ENCODE results near the gene DNAJB8. TPM values are rescaled to one million over a fixed set of nuclear protein-coding genes. Genes with fewer than 3 reads are reported as not detected.

DNAJB8 gene
- total and polyA plus RNA-seq, 12 donors: not detected

DNA sequence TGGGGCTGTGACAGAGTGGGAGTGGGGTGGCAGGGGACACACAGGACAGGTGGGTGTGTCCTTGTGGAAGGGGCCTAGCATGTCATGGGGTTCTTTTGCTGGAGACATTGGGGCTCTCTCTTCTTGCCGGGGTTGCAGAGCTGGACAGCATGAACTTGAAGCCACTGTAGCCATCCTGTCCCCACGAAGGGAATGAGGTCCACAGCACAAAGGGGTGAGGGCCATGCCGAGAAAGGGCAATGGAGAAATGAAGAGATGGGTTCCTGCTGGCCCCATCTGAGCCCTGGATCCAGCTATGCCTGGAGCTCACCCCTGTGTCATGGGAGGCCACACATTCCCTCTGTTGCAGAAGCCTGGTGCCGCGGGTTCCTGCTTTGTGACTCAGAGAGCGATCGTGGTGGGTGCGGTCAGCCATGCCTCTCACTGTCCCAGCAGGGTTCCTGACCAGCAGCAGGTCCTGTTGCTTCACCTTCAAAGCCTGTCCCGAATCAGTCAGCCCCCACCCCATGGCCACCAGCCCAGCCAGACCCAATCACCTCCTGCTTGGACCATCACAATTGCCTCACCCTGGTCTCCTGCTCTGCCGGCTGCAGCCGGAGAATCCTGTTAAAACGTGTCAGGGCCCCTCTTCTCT is 50.0 kb downstream of the DNAJB8 start:
- Histone ChIP-seq H3K27ac (no peak overlapping the region), H3K4me3 (no peak overlapping the region), H3K36me3 (no peaks in the 10 kb centered on the region), H3K4me1 (peaks cover 0 to 3% (median 0%) of the 10 kb centered on the region in 9 donors), H3K9me3 (peaks cover 0 to 7% (median 0%) of the 10 kb centered on the region in 11 donors), H3K27me3 (no peaks in the 10 kb centered on the region)
- 85 to 86% methylated on average over 12 of the region's 12 CpGs for WGBS, 2 donors
- no peak for ATAC-seq
- intact Hi-C loops (cut with DNase I): no loop called here
- no peak for DNase-seq
- TF ChIP-seq, protein P1, sequence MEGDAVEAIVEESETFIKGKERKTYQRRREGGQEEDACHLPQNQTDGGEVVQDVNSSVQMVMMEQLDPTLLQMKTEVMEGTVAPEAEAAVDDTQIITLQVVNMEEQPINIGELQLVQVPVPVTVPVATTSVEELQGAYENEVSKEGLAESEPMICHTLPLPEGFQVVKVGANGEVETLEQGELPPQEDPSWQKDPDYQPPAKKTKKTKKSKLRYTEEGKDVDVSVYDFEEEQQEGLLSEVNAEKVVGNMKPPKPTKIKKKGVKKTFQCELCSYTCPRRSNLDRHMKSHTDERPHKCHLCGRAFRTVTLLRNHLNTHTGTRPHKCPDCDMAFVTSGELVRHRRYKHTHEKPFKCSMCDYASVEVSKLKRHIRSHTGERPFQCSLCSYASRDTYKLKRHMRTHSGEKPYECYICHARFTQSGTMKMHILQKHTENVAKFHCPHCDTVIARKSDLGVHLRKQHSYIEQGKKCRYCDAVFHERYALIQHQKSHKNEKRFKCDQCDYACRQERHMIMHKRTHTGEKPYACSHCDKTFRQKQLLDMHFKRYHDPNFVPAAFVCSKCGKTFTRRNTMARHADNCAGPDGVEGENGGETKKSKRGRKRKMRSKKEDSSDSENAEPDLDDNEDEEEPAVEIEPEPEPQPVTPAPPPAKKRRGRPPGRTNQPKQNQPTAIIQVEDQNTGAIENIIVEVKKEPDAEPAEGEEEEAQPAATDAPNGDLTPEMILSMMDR (IDR thresholded peaks at IDR 0.05): no peak

DNA sequence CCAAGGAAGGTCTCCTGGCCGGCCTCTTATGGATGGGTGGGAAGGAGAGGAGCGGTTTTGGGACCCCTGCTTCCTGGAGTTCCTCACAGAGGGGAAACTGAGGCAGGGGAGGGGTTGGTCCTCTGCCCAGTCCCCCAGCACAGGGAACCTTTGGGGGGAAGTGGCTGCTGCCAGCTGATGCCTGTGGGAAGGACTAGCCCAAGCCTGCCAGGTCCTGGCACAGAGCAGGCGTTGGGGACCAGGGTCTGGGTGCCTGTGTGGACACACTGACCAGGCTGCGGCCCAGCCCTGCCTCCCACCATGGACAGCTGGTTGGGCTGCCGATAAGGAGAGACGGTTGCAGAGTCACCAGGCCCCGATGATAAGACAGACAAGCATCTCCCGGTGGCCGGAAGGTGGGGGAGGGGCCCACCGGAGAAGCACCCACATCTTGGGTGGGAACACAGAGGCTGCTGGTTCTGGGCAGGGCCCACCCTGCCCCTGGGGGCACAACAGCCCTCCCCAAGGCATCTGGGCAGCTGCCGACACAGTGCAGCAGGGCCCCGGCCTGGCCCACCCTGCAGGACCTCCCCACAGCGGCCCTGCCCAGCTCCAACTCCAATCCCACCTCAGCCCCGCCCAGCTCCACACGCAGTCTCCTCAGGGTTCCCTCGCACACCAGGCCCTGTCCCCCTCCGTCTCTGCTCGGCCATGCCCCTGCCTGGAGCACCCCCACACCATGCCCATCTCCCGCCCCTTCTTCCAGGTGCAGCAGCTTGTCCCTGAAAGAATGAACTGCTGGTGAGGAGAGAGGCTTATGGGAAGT is 50.7 kb downstream of the DNAJB8 start:
- no peak overlapping the region for H3K4me3 ChIP-seq
- DNase-seq (no peak), ATAC-seq (peak in 1 of 8 donors; percentile 11)
- H3K36me3 ChIP-seq: no peaks in the 10 kb centered on the region
- WGBS, 2 donors: 72 to 78% methylated on average over 19 of the region's 19 CpGs
- TF ChIP-seq, protein P1 (IDR thresholded peaks at IDR 0.05): no peak
- no peaks in the 10 kb centered on the region for H3K27me3 ChIP-seq
- peaks cover 0 to 7% (median 0%) of the 10 kb centered on the region in 11 donors for H3K9me3 ChIP-seq
- intact Hi-C loops (cut with DNase I): no loop called here
- peaks cover 0 to 3% (median 0%) of the 10 kb centered on the region in 9 donors for H3K4me1 ChIP-seq
- H3K27ac ChIP-seq: no peak overlapping the region

DNA sequence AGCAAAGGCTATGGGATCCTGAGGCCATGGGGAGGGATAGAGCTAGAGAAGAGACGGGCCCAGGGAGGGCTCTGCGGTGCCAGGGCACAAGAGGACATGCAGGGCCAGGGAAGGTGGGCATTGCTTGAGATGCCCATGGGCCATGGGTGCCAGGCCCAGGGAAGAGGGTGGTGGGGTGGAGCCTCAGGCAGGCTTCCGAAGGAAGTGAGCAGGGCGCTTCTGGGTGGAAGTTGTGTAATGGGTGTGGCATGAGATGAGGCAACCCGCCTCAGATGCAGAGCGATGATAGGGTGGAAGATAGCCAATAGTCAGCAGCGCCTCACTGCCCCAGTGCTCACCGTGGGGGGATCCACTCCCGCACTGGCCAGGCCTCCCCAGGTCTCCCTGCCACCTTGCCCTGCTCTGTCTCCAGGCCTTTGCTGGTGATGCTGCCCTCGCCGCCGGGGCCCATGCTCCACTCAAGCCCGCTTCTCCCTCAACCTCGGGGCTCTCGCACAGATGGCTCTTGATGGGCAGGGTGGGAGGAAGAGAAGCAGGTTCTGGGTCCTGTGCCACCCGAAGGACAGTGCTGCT is 51.4 kb downstream of the DNAJB8 start:
- H3K27ac ChIP-seq: no peak overlapping the region
- H3K36me3 ChIP-seq: no peaks in the 10 kb centered on the region
- WGBS, 2 donors: 92 to 97% methylated on average over 16 of the region's 16 CpGs
- intact Hi-C loops (cut with DNase I): no loop called here
- peaks cover 0 to 3% (median 0%) of the 10 kb centered on the region in 9 donors for H3K4me1 ChIP-seq
- peaks cover 0 to 7% (median 0%) of the 10 kb centered on the region in 11 donors for H3K9me3 ChIP-seq
- no peak overlapping the region for H3K4me3 ChIP-seq
- TF ChIP-seq, protein P1 (IDR thresholded peaks at IDR 0.05): no peak
- ATAC-seq (no peak), DNase-seq (no peak)
- H3K27me3 ChIP-seq: no peaks in the 10 kb centered on the region

DNA sequence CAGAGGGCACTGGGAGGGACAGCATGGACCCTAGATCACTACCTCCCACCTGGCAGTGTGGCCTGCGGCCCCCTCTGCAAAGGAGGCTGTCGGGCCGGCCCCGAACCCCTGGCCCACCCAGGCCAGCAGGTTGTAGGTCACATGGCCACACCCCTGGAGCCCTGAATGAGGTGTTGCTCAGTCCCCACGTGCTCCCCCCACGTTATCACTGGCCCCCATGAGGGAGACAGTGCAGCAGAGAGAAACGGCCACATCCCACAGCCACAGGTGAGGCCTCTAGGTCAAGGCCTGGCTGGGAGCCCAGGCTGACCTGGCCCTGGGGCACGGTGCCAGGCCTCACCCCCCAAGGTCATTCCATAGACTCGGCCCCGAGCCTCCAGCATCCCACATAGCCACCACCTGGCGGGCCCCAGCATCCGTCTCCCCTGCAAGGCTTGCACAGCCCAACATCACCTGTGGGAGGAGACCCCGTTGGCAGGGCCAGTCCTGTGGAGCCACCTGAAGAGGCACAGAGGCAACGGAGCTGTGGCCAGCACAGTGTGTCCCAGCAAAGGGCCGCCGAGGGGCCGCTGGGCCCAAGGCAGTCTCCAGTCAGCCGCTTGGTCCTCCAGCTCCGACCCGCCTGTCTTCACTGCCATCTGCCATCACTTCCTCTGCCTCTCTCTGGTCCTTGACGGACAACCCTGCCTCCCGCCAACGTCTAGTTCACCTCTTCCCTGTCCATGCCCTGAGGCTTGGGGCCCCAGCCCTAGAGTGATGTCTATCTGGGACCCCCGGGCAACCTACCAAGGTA is 53.1 kb downstream of the DNAJB8 start:
- H3K27ac ChIP-seq: no peak overlapping the region
- DNase-seq (no peak), ATAC-seq (no peak)
- H3K36me3 ChIP-seq: no peaks in the 10 kb centered on the region
- H3K4me1 ChIP-seq: peaks cover 0 to 13% (median 5%) of the 10 kb centered on the region in 9 donors
- no peaks in the 10 kb centered on the region for H3K27me3 ChIP-seq
- H3K9me3 ChIP-seq: no peaks in the 10 kb centered on the region
- H3K4me3 ChIP-seq: no peak overlapping the region
- 90 to 92% methylated on average over 24 of the region's 24 CpGs for WGBS, 2 donors
- intact Hi-C loops (cut with DNase I): no loop called here
- TF ChIP-seq, protein P1 (IDR thresholded peaks at IDR 0.05): no peak
